ENCODE data around the gene POLR2E. TPM values are rescaled to one million over a fixed set of nuclear protein-coding genes. Genes with fewer than 3 reads are reported as not detected.
A peak's percentile ranks its signal among the peaks of the same experiment; 100 is the strongest.

POLR2E gene
- total RNA-seq, 2 experiments from 2014 or later, result 45.8 to 49.0 TPM

- H3K27me3 Mint-ChIP-seq, result no peaks in the 10 kb centered on the region
- POLR2A ChIA-PET, result interaction anchor here (1.0 to 1.1 kb wide), 4 partner anchors 10 to 171 kb away, joined by 3 to 6 read pairs (median 4); partner anchors contain the start of gene CIRBP
- intact Hi-C loops (cut with DNase I, micrococcal nuclease), result loop anchor here in 1 of 2 experiments (5.0 kb wide), 1 partner anchor 76 kb away; the partner anchor contains the start of genes RNU6-2 and TMEM259
- Histone ChIP-seq H3K36me3 (ENCODE audit: insufficient read depth, low read length) (peaks cover 2% of the 10 kb centered on the region), H3K27me3 (ENCODE audit: control insufficient read depth in 1 of 2, insufficient read depth in 2 of 2, low read length in 2 of 2) (no peaks in the 10 kb centered on the region), H3K4me3 (ENCODE audit: low read length) (no peak overlapping the region), H3K9me3 (ENCODE audit: control insufficient read depth in 1 of 2, insufficient read depth in 1 of 2, low read length in 2 of 2) (no peaks in the 10 kb centered on the region), H3K27ac (ENCODE audit: low read depth in 1 of 2, low read length in 2 of 2) (no peak overlapping the region), H3K4me1 (ENCODE audit: insufficient read depth, low read length) (peaks cover 78% of the 10 kb centered on the region)
- no peaks in the 10 kb centered on the region for H3K9me3 Mint-ChIP-seq
- no peak for DNase-seq
- H3K27ac Mint-ChIP-seq, result peak overlapping the region; percentile 56
- CTCF ChIA-PET, result interaction anchor here (2.5 kb wide), 1 partner anchor 15 kb away, joined by 5 read pairs; no protein-coding TSS in a partner anchor
- H3K4me1 Mint-ChIP-seq (ENCODE audit: low read depth), result peaks cover 58% of the 10 kb centered on the region
- H3K4me3 Mint-ChIP-seq, result peak overlapping the region; percentile 23
- TF ChIP-seq CTCF (IDR thresholded peaks at IDR 0.05), result no peak
- H3K36me3 Mint-ChIP-seq (ENCODE audit: low read depth), result peaks cover 16% of the 10 kb centered on the region
- no peak for ATAC-seq (ENCODE audit: poor library complexity)
Measured at GRCh38 chr19:1098177-1099051, 3.2 kb upstream of the POLR2E start.

GRCh38 chr19:1097810-1098176 is 2.6 kb upstream of the POLR2E start:
- H3K27ac Mint-ChIP-seq, result peak overlapping the region; percentile 56
- peak overlapping the region; percentile 20 for H3K4me3 Mint-ChIP-seq
- no peak for ATAC-seq (ENCODE audit: poor library complexity)
- Histone ChIP-seq H3K36me3 (ENCODE audit: insufficient read depth, low read length) (peaks cover 8% of the 10 kb centered on the region), H3K27ac (ENCODE audit: low read depth in 1 of 2, low read length in 2 of 2) (no peak overlapping the region), H3K4me3 (ENCODE audit: low read length) (no peak overlapping the region), H3K4me1 (ENCODE audit: insufficient read depth, low read length) (peaks cover 76% of the 10 kb centered on the region), H3K27me3 (ENCODE audit: control insufficient read depth in 1 of 2, insufficient read depth in 2 of 2, low read length in 2 of 2) (no peaks in the 10 kb centered on the region), H3K9me3 (ENCODE audit: control insufficient read depth in 1 of 2, insufficient read depth in 1 of 2, low read length in 2 of 2) (no peaks in the 10 kb centered on the region)
- no peak for DNase-seq
- intact Hi-C loops (cut with DNase I, micrococcal nuclease), result loop anchor here in 1 of 2 experiments (5.0 kb wide), 1 partner anchor 75 kb away; the partner anchor contains the start of genes RNU6-2 and TMEM259
- H3K9me3 Mint-ChIP-seq, result no peaks in the 10 kb centered on the region
- no peaks in the 10 kb centered on the region for H3K27me3 Mint-ChIP-seq
- POLR2A ChIA-PET, result interaction anchor here (1.0 to 1.1 kb wide), 4 partner anchors 9 to 171 kb away, joined by 3 to 6 read pairs (median 4); partner anchors contain the start of gene CIRBP
- no peak for TF ChIP-seq CTCF (IDR thresholded peaks at IDR 0.05)
- peaks cover 56% of the 10 kb centered on the region for H3K4me1 Mint-ChIP-seq (ENCODE audit: low read depth)
- CTCF ChIA-PET, result interaction anchor here (2.5 kb wide), 1 partner anchor 16 kb away, joined by 5 read pairs; no protein-coding TSS in a partner anchor
- peaks cover 22% of the 10 kb centered on the region for H3K36me3 Mint-ChIP-seq (ENCODE audit: low read depth)

GRCh38 chr19:1094655-1094977 is 559 bp downstream of the POLR2E start:
- Mint-ChIP-seq H3K4me1 (ENCODE audit: low read depth) (peaks cover 36% of the 10 kb centered on the region), H3K27ac (peak overlapping the region; percentile 84), H3K27me3 (no peaks in the 10 kb centered on the region), H3K9me3 (no peaks in the 10 kb centered on the region), H3K4me3 (peak overlapping the region; percentile 94), H3K36me3 (ENCODE audit: low read depth) (peaks cover 35% of the 10 kb centered on the region)
- intact Hi-C loops (cut with DNase I, micrococcal nuclease), result no loop called here
- no peak for TF ChIP-seq CTCF (IDR thresholded peaks at IDR 0.05)
- Histone ChIP-seq H3K27me3 (ENCODE audit: control insufficient read depth in 1 of 2, insufficient read depth in 2 of 2, low read length in 2 of 2) (no peaks in the 10 kb centered on the region), H3K4me3 (ENCODE audit: low read length) (peak overlapping the region; percentile 89), H3K4me1 (ENCODE audit: insufficient read depth, low read length) (peaks cover 61% of the 10 kb centered on the region), H3K9me3 (ENCODE audit: control insufficient read depth in 1 of 2, insufficient read depth in 1 of 2, low read length in 2 of 2) (no peaks in the 10 kb centered on the region), H3K36me3 (ENCODE audit: insufficient read depth, low read length) (peaks cover 29% of the 10 kb centered on the region), H3K27ac (ENCODE audit: low read depth in 1 of 2, low read length in 2 of 2) (peak overlapping the region; percentile 40 to 68)
- CTCF ChIA-PET, result interaction anchor here (1.5 to 1.7 kb wide), 2 partner anchors 10 to 19 kb away, joined by 4 to 5 read pairs; no protein-coding TSS in a partner anchor
- ATAC-seq (ENCODE audit: poor library complexity) (no peak), DNase-seq (no peak)
- POLR2A ChIA-PET, result interaction anchor here (0.7 to 2.7 kb wide), 6 partner anchors 9 to 298 kb away, joined by 3 to 18 read pairs (median 6); partner anchors contain the start of genes ARHGAP45, GPX4 and PTBP1

All from CD4-positive, alpha-beta T cell (primary cell).